GM12878 (cell line): ENCODE data around the gene SATB1. TPM values are rescaled to one million over a fixed set of nuclear protein-coding genes. Genes with fewer than 3 reads are reported as not detected.

Experiments
- ATAC-seq: fragments of 200-7000 bp; cut with Tn5 transposase; 3 replicates; pipeline ENCODE4 v1.9.1; 2020; ENCODE audit warnings: mild to moderate bottlenecking, moderate library complexity
- BruUV-seq: library from RNA; stranded (reverse); fragments of 400-500 nt; replicated peaks from 2 replicates; lab custom pipeline; 2021; lab: Mats Ljungman, UMichigan
- CTCF ChIA-PET: fragments of 300-600 bp; sonication (Branson Sonifier 250); formaldehyde crosslinking; extraction: SDS; loops from one replicate; lab custom pipeline; 2021; ENCODE audit warnings: inconsistent platforms; lab: Yijun Ruan, JAX
- POLR2A ChIA-PET: fragments of 350-600 bp; formaldehyde crosslinking; extraction: SDS; loops from one replicate; lab custom pipeline; 2021; ENCODE audit warnings: inconsistent platforms; lab: Charles Lee
- RAD21 ChIA-PET: fragments of 300-600 bp; sonication (Branson Sonifier 250); formaldehyde crosslinking; loops from one replicate; lab custom pipeline; 2023; ENCODE audit warnings: antibody characterized with exemption; ENCODE audit not compliant: unreplicated experiment; lab: Charles Lee
- SMC1A ChIA-PET: fragments of 300-600 bp; sonication (Branson Sonifier 250); formaldehyde crosslinking; loops from one replicate; lab custom pipeline; 2023; ENCODE audit not compliant: unreplicated experiment, uncharacterized antibody; lab: Charles Lee
- DNase-seq: peaks from one replicate; pipeline ENCODE4 v3.0.0-alpha.2; 2011; ENCODE audit warnings: low read depth, low spot score
- FAIRE-seq: peaks from 3 replicates; lab custom pipeline; 2011; peaks lifted over from hg19 to GRCh38; lab: Jason Lieb, UNC
- H2AFZ ChIP-seq: 2 replicates; pipeline ENCODE4 v1.6.0; 2011; ENCODE audit warnings: low read depth, low read length, control low read depth; ENCODE audit not compliant: control insufficient read depth
- H3K27ac ChIP-seq: 2 replicates; pipeline ENCODE4 v1.5.1; 2011; ENCODE audit warnings: control low read depth; ENCODE audit not compliant: control insufficient read depth, insufficient read depth
- H3K27me3 ChIP-seq, 2 experiments: replicated peaks in 1 of 2; 2 replicates each; pipeline versions ENCODE4 v1.6.0 to v1.6.1; 2011; ENCODE audit warnings: low read length in 1 of 2; ENCODE audit not compliant: control insufficient read depth in 2 of 2, insufficient read depth in 2 of 2
- H3K36me3 ChIP-seq, 2 experiments: 2 replicates each; pipeline ENCODE4 v1.5.1; 2011; ENCODE audit warnings: low read length in 1 of 2; ENCODE audit not compliant: control insufficient read depth in 2 of 2, insufficient read depth in 2 of 2
- H3K4me1 ChIP-seq: 2 replicates; pipeline ENCODE4 v1.6.1; 2011; ENCODE audit warnings: mild to moderate bottlenecking, low read length, moderate library complexity, mixed read lengths; ENCODE audit not compliant: control insufficient read depth, insufficient read depth
- H3K4me2 ChIP-seq: 2 replicates; pipeline ENCODE4 v1.6.0; 2011; ENCODE audit warnings: control low read depth; ENCODE audit not compliant: control insufficient read depth, insufficient read depth
- H3K4me3 ChIP-seq: fragments of 200-600 bp; sonication (generic); 2 replicates; pipeline ENCODE4 v1.5.1; 2016
- H3K79me2 ChIP-seq: 2 replicates; pipeline ENCODE4 v1.6.0; 2011; ENCODE audit warnings: low read length; ENCODE audit not compliant: control insufficient read depth, insufficient read depth
- H3K9ac ChIP-seq: 2 replicates; pipeline ENCODE4 v1.8.0; 2011; ENCODE audit warnings: low read length, control low read depth, mixed read lengths; ENCODE audit not compliant: control insufficient read depth, insufficient read depth
- H3K9me3 ChIP-seq: replicated peaks from 3 replicates; pipeline ENCODE4 v1.5.1; 2011; ENCODE audit warnings: mild to moderate bottlenecking, low read length; ENCODE audit not compliant: control insufficient read depth, insufficient read depth
- H4K20me1 ChIP-seq: 2 replicates; pipeline ENCODE4 v1.6.0; 2011; ENCODE audit not compliant: control insufficient read depth, insufficient read depth
- CTCF ChIP-seq, 3 experiments: IDR thresholded peaks in 2 of 3; conservative IDR thresholded peaks in 1 of 3; 2 replicates each; pipeline ENCODE4 v1.5.1; 2011; ENCODE audit warnings: low read depth in 3 of 3, low read length in 3 of 3, mild to moderate bottlenecking in 3 of 3, control low read depth in 2 of 3, moderate library complexity in 2 of 3, inconsistent platforms in 1 of 3, mixed read lengths in 1 of 3; ENCODE audit not compliant: control insufficient read depth in 2 of 3, insufficient read depth in 1 of 3; ENCODE audit errors: extremely low read depth in 1 of 3
- CUX1 ChIP-seq: IDR thresholded peaks from 2 replicates; pipeline ENCODE4 v1.6.1; 2012; ENCODE audit warnings: improper control_type of control experiment, low read depth, low read length; ENCODE audit not compliant: insufficient replicate concordance
- ELK1 ChIP-seq: IDR thresholded peaks from 2 replicates; pipeline ENCODE4 v1.6.1; 2012; ENCODE audit warnings: low read depth, low read length, improper control_type of control experiment
- FOS ChIP-seq: IDR thresholded peaks from 3 replicates; pipeline ENCODE4 v1.6.1; 2011; ENCODE audit warnings: borderline replicate concordance; ENCODE audit not compliant: insufficient read length; ENCODE audit errors: extremely low read depth
- HCFC1 ChIP-seq: fragments of 150-350 bp; IDR thresholded peaks from 2 replicates; pipeline ENCODE4 v1.6.1; 2014; ENCODE audit warnings: low read length
- JUNB ChIP-seq: IDR thresholded peaks from 2 replicates; pipeline ENCODE4 v1.6.1; 2016; ENCODE audit warnings: antibody characterized with exemption, mild to moderate bottlenecking
- KDM1A ChIP-seq: fragments of 200-600 bp; sonication (generic); IDR thresholded peaks from 2 replicates; pipeline ENCODE4 v1.6.1; 2016; ENCODE audit warnings: borderline replicate concordance
- POLR2AphosphoS5 ChIP-seq: IDR thresholded peaks from 2 replicates; pipeline ENCODE4 v1.6.1; 2011; ENCODE audit warnings: mild to moderate bottlenecking, low read length, inconsistent platforms
- RELA ChIP-seq: fragments of 450-650 bp; IDR thresholded peaks from 2 replicates; pipeline ENCODE4 v1.8.0; 2014; ENCODE audit warnings: borderline replicate concordance; ENCODE audit not compliant: partially characterized antibody
- REST ChIP-seq: IDR thresholded peaks from 2 replicates; pipeline ENCODE4 v1.6.1; 2012; ENCODE audit warnings: mild to moderate bottlenecking, low read depth, low read length
- RUNX3 ChIP-seq: IDR thresholded peaks from 2 replicates; pipeline ENCODE4 v1.6.1; 2012; ENCODE audit warnings: low read length, inconsistent platforms
- SMC3 ChIP-seq: IDR thresholded peaks from 2 replicates; pipeline ENCODE4 v1.6.1; 2011; ENCODE audit warnings: low read length, improper control_type of control experiment, borderline replicate concordance
- in situ Hi-C: fragments of 300-500 bp; cut with MboI; formaldehyde crosslinking; loops from 9 replicates; pipeline ENCODE4 v1.14.3; 2018; ENCODE audit warnings: mixed read lengths
- intact Hi-C: fragments of 100-400 bp; cut with micrococcal nuclease; formaldehyde crosslinking; loops from one replicate; pipeline ENCODE4 v1.14.2; 2022; ENCODE audit not compliant: unreplicated experiment
- polyA plus RNA-seq, 11 experiments: library from polyadenylated mRNA; depleted of rRNA in 4 of 11; unstranded in 6 of 11; stranded (reverse) in 5 of 11; fragments of >200 nt; fragmentation: Nextera tagmentation in 4 of 11; fragmentation: Illumina TruSeq in 1 of 11; extraction: Ambion mirVana in 4 of 11; extraction: Trizol in 1 of 11; gene quantifications; 1 replicate in 1 of 11; 2 replicates in 10 of 11; pipeline versions ENCODE4 v1.2.1 to v1.2.3, GENCODE V29; 2011 to 2016; ENCODE audit warnings: inconsistent platforms in 2 of 11, missing spikeins in 2 of 11, low read depth in 1 of 11
- total RNA-seq, 4 experiments: library from RNA; depleted of rRNA in 3 of 4; stranded (reverse); fragments of >200 nt in 3 of 4; fragmentation: Illumina TruSeq in 1 of 4; extraction: Trizol in 1 of 4; gene quantifications; 2 replicates each; pipeline versions ENCODE4 v1.2.1 to v1.2.3, GENCODE V29; 2013 to 2021

Gene SATB1
- total and polyA plus RNA-seq, 10 of the 15 experiments (the other 5 are each of a cell fraction or from before 2014, with no cell fraction given), result 0.01 to 0.72 (median 0.07) TPM; not detected in 4

GRCh38 chr3:18382760-18383369, 42.3 kb downstream of the SATB1 start:
- H3K4me3 ChIP-seq, result no peak overlapping the region
- H3K4me2 ChIP-seq, result no peak overlapping the region
- no peaks in the 10 kb centered on the region for H4K20me1 ChIP-seq
- SMC1A ChIA-PET, result no interaction called here
- H3K27me3 ChIP-seq, result no peaks in the 10 kb centered on the region
- ATAC-seq (no peak), DNase-seq (no peak), FAIRE-seq (no peak)
- intact Hi-C loops, result no loop called here
- POLR2A ChIA-PET, result no interaction called here
- H2AFZ ChIP-seq, result no peak overlapping the region
- H3K9ac ChIP-seq, result no peak overlapping the region
- BruUV-seq, result no TSS peak
- RAD21 ChIA-PET, result interaction anchor here (0.6 kb wide), 1 partner anchor 10 kb away, joined by 3 read pairs; no protein-coding TSS in a partner anchor
- H3K4me1 ChIP-seq, result no peaks in the 10 kb centered on the region
- no peaks in the 10 kb centered on the region for H3K36me3 ChIP-seq
- no peaks in the 10 kb centered on the region for H3K79me2 ChIP-seq
- CTCF ChIA-PET, result interaction anchor here (1.2 kb wide), 1 partner anchor 8 kb away, joined by 3 read pairs; no protein-coding TSS in a partner anchor
- in situ Hi-C loops, result no loop called here
- H3K27ac ChIP-seq, result no peak overlapping the region
- no peaks in the 10 kb centered on the region for H3K9me3 ChIP-seq
- TF ChIP-seq JUNB (no peak), RELA (no peak), ELK1 (no peak), POLR2AphosphoS5 (no peak), CUX1 (no peak), KDM1A (no peak), SMC3 (no peak), FOS (no peak), RUNX3 (no peak), REST (no peak), HCFC1 (no peak), CTCF (IDR thresholded peaks at IDR 0.05 in 2 of 3, conservative IDR thresholded peaks at IDR 0.05 in 1 of 3; ENCODE audit: control insufficient read depth in 2 of 3, extremely low read depth in 1 of 3, insufficient read depth in 1 of 3, low read depth in 3 of 3, low read length in 3 of 3) (no peak)
